Stimulated activated CD4-positive, alpha-beta T cell treated with anti-CD3 and anti-CD28 coated beads, TNF-alpha, amount 100 ng/mL, for 1 hour (primary cell): ENCODE results near the gene ADARB2.
A peak's percentile ranks its signal among the peaks of the same experiment; 100 is the strongest.

Source experiments
- DNase-seq, 3 donors: peaks; one replicate each; pipeline ENCODE4 v3.0.0-alpha.2; 2020; ENCODE audit warnings: low read depth in 3 of 3, low spot score in 1 of 3

Gene ADARB2

DNA sequence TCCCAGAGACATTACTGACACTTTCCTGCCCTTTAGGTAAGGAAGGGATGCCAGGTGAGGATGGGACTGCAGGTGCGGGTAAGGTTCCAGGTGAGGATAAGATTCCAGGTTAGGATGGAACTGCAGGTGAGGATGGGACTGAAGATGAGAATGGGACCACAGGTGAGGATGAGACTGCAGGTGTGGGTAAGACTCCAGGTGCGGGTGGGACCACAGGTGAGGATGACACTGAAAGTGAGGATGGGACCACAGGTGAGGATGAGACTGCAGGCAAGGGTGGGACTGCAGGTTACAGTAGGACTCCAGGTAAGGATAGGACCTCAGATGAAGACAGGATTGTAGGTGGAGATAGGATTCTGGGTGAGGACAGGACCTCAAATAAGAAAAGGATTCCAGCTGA is 358.9 kb downstream of the ADARB2 start:
- no peak for DNase-seq

DNA sequence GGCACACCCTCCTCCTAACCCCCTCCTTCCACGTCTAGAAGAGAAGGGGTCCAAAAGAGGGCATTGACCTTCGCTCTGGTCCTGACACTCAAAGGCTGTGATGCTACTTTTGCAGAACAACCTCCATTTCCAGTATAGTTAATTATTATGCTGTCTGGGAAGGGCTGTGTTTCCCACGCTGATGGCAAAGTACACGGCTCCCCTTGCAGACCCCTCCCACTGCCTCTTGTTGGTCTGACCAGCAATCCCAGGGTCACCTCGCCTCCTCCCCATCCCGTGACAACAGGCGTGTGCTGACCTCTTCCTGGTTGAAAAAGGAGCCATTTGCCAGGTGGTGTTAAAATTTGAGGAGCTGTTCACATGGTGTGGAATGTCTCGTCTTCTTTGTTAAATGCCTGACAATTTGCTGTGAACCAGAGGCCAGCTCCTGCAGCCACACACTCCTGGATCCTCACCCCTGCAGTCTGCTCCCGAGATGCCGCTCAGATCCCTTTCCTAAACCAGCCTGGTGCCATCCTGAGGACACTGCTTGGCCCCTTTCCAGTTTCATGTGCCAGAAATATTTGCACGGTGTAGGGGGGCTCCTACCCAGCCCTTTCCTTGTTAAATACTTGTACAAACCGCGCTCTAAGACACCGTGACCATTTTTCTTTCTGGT is 359.5 kb downstream of the ADARB2 start:
- no peak for DNase-seq

DNA sequence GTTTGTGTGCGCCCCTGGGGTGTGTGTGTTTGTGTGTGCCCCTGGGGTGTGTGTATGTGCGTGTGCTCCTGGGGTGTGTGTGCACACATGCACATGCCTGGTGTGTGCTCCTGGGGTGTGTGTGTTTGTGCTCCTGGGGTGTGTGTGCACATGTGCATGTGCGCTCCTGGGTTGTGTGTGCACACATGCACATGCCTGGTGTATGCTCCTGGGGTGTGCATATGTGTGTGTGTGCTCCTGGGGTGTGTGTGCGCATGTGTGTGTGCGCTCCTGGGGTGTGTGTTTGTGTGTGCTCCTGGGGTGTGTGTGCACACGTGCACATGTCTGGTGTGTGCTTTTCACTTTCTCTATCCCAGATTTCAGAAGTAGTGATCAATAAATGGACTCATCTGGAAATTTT is 360.1 kb downstream of the ADARB2 start:
- no peak for DNase-seq

DNA sequence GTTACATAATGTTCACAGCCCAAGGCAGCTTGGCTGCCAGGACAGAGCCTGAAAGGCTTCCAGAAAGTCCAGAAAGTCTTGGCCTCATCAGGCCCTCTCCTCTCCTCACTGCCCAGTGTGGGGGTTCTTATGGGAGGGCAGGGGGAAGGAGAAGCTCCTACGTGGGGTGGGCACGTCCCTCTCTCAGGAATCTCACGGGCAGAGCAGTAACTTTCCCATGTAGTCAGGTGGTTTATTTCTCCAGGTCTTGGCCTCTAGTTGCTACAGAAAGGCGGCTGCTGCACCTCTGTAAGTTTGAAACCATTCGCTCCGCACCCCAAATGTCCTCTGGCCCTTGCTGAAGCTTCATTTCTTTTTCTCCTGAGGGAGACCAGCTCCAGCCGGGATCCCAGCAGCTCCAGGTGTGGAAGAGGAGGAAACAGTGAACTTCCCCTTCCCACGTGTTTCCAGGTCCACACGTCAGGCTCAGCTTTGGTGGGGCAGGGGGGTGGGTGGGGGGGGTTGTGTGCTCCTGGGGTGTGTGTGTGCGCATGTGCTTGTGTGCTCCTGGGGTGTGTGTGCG is 360.9 kb downstream of the ADARB2 start:
- DNase-seq = no peak

DNA sequence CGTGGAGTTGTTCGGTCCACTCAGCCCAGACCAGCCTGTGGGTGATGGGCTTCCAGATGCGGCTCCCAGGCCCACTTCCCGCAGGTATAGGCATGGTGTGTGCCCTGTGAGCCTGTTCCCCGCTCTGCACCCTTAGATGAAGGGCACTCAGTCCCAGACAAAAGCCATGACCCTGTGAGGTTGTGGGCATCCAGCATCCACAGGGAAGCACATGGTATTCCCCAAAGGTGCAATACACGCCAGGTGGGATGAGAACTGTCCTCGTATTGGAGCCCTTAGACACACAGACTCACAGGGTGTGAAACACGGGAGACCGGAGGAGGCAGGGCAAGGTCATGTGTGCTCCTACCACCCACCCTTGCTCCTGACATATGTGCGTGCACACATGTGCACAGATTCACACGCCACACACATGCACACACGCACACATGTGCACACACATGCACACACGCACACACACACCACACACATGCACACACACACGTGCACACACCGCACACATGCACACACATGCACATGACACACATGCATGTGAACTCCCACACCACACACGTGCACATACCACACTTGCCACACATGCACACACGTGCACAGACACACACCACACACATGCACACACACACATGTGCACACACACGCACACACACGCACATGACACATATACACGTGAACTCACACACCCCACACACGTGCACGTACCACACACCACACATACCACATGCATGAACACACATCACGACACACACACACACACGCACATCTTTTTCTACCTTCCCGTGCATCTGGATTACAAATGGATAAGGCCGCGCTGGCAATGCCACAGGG is 361.8 kb downstream of the ADARB2 start:
- DNase-seq = no peak

DNA sequence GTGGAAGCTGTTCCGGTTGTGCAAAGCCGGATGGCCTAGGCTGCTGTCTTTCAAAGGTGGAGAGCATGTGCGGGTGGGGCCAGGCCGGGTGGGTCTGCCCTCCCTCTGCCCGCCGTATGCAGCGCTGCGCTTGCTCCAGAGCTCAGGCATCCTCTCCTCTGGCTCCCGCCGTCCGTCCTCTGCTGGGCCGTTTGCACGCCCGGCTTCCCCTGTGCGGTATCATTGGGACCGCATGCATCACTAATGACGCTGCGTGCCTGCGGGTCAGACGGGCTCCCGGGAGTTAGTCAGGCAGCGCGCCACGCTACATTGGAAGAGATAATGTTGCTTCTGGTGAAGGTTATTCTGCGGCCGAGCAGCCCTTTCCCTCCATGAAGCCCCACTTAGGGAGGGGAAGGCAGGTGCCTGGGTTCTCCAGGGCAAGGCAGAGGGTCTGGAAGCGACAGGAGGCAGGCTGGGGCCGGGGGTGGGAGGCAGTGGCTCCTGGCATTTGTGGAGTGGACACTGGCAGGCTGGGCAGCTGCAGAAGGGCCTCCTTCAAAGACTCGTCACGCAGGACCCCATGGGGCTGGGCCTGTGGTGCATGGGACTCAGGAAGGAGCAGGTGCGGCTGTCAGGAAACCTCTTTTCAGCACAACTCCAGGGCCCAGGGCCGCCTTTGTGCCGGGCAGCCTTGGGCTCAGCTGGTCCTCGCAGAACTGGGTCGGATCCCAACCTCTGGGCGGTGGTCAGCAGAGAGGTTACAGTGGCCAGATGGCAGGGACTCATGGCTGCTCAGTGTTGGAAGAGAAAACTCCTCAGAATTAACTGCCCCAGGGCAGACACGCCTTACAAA is 362.6 kb downstream of the ADARB2 start:
- no peak for DNase-seq

DNA sequence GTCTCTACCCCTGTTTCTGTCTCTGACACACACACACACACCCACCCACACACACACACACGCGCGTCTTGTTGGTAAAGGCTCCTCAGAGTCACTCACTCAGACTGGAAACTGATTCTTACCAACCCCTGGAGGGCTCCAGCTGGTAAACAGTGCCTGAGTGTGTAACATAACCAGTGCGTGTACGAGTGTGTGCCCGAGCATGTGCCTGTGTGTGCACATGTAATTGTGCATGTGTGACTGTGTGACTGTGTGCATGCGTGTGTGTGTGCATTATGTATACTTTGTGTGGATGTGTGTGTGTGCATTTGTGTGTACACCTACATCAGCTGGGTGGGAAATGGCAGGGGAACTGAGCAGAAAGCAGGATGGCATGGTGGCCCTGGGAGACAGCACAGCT is 364.0 kb downstream of the ADARB2 start:
- DNase-seq = no peak

DNA sequence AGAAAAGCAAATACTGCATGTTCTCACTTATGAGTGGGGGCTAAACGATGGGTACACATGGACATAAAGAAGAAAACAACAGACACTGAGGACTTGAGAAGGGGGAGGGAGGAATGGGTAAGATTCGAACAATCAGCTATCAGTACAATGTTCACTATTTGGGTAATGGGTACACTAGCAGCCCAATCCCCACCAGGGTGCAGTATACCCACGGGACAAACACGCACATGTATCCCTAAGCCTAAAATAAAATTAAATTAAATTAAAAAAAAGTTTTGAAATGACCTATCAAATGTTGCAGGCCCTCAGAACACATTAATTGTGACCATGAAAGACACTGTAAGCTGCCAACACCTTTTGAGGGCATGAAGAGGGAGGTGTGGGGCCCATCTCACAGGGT is 365.1 kb downstream of the ADARB2 start:
- DNase-seq = no peak

DNA sequence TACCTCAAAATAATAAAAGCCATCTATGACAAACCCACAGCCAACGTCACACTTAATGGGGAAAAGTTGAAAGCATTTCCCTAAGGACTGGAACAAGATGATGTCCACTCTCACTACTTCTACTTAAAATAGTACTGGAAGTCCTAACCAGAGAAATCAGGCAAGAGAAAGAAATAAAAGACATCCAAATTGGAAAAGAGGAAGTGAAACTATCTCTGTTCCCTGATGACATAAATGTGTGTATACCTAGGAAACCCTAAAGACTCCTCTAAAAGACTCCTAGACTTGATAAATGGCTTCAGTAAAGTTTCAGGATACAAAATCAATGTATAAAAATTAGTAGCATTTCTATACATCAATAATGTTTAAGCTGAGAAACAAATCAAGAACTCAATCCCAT is 367.0 kb downstream of the ADARB2 start:
- DNase-seq = no peak

DNA sequence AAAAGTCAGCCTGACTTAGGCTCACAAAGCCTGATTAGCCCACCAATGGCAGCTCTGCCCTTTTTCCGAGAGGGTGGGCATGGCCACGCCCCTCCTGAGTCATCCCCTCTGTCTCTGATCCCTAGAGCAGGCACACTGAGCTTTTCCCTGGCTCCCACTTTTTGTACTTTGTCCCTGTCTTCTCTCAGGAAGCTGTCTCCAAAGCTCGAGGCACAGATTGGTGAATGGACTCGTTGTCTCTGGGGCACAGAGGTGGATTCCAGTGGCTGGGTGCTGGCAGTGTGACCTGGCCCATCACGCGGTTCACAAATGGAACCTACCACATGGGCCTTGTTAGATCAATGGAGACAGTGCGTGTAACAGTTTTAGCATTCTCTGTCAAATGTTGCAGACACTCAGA is 367.7 kb downstream of the ADARB2 start:
- no peak for DNase-seq

DNA sequence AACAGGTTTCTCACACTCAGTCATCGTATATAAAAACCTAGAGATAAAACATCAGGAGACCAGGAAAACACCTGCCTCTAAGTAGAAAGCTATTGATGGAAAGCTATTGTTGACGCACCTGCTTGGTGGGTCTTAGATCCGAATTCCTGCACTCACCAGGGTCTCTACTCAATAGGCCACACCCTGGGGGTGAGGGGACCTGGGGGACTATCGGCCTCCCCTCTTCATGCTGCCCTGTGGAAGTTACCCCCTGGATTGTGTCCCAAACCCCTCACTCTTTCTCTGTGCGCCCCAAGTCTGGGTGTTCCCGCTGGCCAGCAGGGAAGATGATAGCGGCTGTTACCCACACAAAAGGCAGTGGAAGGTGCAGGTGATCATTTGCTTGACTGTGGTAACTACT is 368.1 kb downstream of the ADARB2 start:
- no peak for DNase-seq

DNA sequence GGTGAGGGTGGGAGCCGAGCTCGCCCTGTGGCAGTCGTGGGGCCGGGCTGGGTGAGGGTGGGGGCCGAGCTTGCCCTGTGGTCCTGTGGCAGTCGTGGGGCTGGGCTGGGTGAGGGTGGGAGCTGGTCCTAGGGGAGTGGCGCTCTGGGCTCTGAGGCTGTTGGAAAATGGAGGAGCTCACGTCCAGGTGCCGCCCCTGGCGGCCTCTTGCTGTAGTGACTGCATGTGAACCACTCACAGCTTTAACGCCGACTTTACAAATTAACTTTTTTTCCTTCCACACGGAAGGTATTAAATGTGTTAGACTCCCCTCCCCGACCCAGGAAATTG is 368.5 kb downstream of the ADARB2 start:
- DNase-seq = peak in 1 of 3 donors; percentile 10

DNA sequence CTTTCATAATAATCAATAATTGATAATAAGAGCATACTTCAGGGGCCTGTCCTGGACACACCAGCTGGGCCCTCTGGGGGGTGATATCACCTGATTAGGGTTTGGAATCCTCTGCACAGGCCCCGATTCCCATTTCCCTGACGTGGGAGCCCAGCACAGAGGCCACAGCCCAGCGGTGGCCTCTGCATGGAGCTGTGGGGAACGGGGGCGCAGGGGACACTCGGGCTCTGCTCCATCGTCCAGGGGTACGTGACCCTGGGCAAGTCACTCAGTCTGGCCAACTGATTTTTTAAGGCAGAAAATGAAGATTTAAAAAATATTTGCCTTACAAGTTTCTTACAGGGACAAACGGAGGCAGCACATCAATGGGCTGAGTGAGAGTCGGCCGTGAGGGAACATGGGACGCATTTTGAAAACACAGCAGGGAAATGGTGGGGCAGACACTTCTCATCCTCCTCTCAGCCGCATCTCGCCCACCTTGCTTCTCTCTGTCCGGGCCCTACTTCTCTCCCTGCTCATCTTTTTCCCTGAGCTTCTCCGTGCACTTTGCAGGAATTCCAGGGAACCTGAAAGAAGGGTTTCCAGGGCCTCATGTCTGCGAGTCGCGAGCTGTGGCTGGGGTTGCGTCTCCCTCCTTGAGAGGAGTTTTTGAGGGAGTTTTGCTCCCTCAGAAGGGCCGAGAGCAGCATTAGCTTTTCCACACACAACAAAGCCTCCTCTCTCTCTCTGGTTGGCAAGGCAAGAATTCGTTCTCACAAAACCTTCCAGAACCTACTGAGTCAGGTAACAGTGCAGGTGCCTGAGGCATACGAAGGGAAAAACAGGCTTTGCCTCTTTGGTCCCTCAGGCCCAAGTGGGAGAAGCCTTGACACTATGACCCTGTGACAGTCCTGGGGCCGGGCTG is 369.1 kb downstream of the ADARB2 start:
- no peak for DNase-seq

DNA sequence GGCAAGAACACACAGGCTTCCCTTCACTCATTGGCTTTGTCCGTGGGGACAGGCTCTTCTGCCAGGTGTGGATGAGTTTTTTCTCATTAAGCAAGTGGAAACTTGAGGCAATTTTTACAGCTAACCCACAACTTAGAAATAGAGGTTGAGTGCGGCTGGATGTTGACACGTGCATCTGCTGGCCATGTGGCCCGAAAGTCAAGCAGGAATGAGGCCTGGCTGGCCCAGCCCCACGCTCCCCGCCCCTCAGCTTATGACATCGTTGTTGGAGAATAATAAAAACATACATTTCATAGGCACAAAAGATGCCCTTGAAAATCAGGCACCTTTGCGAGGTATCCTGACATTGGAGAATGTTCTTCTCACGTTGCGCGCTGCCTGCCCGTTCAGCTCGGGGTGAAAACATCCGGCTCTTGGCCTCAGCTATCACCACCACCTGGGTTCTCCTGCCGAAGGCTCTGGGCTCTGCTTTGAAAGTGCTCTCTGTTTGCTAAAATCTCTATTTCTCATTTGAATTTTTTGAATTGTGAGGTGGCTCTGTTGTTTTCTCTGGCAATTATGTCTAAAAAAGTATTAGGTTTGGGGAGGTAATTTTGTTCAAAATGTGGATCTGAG is 370.4 kb downstream of the ADARB2 start:
- no peak for DNase-seq

DNA sequence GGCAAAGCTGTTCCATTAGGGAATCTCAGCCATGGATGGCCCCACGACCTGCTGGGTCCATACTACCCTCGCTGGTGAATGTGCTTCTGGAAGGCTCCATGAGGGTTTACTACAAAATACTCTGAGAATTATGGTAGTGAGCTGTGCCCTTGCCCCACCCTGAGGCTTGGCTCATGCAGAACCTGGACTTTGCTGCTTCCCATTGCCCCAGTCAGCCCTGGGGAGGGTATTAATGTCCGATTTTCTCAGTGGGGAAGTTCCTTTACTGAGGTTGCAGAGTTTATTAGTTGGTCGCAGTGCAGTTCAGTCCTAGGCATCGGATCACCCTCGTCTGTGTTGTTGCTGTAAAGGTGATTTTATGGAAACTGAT is 371.0 kb downstream of the ADARB2 start:
- no peak for DNase-seq

DNA sequence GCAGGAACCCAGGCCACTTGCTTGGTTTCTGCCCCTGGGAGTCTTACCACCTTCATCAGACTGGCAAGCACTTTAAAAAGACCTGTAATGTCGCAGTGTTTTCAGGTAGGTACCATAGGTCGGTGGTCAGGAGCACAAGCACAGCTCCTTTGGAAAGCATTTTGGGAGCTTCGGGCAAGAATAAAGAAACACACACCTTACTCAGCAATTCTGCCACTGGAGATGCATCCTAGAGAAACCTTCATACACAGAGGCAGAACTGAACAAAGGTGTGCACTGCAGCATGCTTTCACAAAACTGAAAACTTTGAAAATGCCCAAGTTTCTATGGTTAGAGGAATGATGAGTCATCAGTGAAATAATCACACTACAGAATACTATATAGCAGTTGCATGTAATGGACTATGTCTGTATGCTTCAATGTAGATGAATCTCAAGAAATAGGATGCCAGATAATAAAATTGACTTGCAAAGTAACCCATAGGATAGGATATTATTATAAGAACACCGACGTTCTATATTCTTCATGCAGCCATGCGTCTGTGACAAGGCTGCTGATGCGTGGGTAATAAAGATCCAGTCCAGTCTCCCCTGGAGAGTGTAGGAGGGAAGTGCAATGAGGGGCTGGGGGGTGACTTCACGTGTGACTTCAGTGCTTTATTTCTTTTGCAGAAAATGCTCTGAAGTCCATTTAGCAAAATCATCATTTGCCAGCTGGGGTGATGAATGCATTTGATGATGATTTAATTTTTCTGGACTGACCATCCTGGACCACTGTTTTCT is 371.6 kb downstream of the ADARB2 start:
- DNase-seq = no peak

DNA sequence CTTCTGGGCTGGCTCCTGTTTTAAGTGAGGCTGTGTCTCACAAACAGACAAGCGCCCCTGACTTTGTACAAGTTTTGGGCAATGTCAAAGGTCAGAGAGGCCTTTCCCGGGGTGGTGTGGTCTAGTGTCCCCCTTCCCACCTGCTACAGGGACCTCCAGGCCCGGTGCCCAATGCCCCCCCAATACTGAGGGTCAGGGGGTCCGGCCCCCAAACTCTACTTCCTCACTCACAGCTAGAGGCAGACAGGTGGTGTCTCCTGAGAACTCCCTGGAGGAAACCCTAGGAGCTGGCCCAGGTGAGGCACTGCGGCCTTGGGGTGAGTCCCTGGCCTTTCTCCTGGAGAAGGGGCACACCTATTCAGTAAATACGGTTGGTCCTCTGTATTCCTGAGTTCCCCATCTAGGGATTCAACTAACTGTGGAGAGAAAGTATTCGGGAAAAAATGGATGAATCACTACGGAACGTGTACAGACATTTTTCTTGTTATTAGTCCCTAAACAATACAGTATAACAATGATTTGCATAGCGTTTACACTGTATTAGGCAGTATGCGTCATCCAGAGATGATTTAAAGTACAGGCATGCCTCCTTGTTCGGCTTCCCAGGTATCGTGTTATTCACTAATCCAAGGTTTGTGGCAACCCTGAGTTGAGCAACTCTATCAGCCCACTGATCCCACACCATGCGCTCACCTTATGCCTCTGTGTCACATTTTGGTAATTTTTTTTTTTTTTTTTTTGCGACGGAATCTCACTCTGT is 373.0 kb downstream of the ADARB2 start:
- no peak for DNase-seq

DNA sequence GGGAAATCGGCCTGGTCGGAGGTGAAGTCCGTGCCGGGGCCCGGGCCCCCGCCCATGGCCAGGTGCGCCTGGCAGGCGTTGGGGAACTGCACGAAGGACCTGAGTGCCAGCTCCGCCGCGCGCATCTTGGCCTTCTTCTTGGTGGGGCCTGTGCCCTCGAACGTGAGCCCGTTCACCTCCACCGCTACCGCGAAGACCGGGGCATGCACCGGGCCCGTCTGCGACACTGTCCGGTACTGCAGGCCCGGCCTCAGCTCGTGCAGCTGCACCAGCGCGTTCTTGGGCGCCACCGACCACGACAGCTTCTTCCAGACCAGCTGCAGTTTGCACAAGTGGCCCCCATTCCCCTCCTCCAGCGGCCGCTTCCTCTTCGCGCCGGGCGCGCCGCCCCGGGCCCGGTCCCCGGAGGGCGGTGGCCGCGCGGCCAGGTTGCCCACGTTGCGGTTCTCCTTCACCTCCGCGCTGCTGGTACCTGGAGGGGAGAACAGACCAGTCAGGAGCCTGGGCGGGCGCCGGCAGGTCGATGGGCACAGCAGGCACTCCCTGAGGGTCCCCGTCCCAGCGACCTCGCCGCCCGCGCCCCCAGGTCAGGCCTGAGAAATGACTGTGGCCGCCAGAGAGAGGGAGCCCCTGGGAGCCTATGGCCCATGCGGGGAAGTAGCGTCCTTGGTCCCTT is 373.7 kb downstream of the ADARB2 start:
- no peak for DNase-seq
